Psoas muscle (tissue), 8 donors: ENCODE measurements around the gene GNB1L. TPM values are rescaled to one million over a fixed set of nuclear protein-coding genes. Genes with fewer than 3 reads are reported as not detected.

Experiments used
- ATAC-seq, 4 donors: fragments of 200-7000 bp; cut with Tn5 transposase; one replicate each; pipeline ENCODE4 v1.9.1; 2020; ENCODE audit warnings: moderate library complexity in 3 of 4, mild to moderate bottlenecking in 2 of 4
- DNase-seq, 2 donors: peaks; one replicate each; pipeline ENCODE4 v3.0.0-alpha.2; 2020
- H3K27ac ChIP-seq: fragments of 200-600 bp; one replicate; pipeline ENCODE4 v1.8.0; 2022
- H3K27me3 ChIP-seq, 3 donors: fragments of 200-600 bp in 1 of 3; one replicate each; pipeline versions ENCODE4 v1.6.1 to v1.8.0; 2013 to 2022; ENCODE audit warnings: low read length in 2 of 3, mild to moderate bottlenecking in 2 of 3, moderate library complexity in 1 of 3; ENCODE audit not compliant: insufficient read depth in 3 of 3
- H3K36me3 ChIP-seq, 2 donors: fragments of 200-600 bp in 1 of 2; one replicate each; pipeline versions ENCODE4 v1.6.1 to v1.8.0; 2013 to 2022; ENCODE audit warnings: low read depth in 1 of 2, mild to moderate bottlenecking in 1 of 2, moderate library complexity in 1 of 2; ENCODE audit not compliant: insufficient read depth in 1 of 2
- H3K4me1 ChIP-seq: fragments of 200-600 bp; one replicate; pipeline ENCODE4 v1.8.0; 2022
- H3K4me3 ChIP-seq: fragments of 200-600 bp; one replicate; pipeline ENCODE4 v1.8.0; 2022; ENCODE audit warnings: mild to moderate bottlenecking
- H3K9me3 ChIP-seq: fragments of 200-600 bp; one replicate; pipeline ENCODE4 v1.8.0; 2022
- WGBS, 3 donors: extraction: QIAGEN DNeasy Blood & Tissue Kit; methylation state at CpG; one replicate each; pipeline versions ENCODE4 v1.1.6 to v1.1.7; 2013; 5-methylcytosine and 5-hydroxymethylcytosine counted together
- intact Hi-C, 2 donors: fragments of 100-400 bp; cut with DNase I; formaldehyde crosslinking; loops; one replicate each; pipeline versions ENCODE4 v1.11.0 to v1.14.2; 2022
- polyA plus RNA-seq, 3 donors: library from polyadenylated mRNA; stranded (reverse); fragments of 200-250 nt; gene quantifications; one replicate each; pipeline ENCODE4 v1.2.3, GENCODE V29; 2013
- total RNA-seq, 4 donors: library from RNA; stranded (reverse); fragmentation: NEBNext Ultra II Directional in 2 of 4; extraction: Animal tissue kit (Norgen Biotek cat#: 25700) in 2 of 4; gene quantifications; one replicate each; pipeline versions ENCODE4 v1.2.1 to v1.2.4, GENCODE V29; 2021 to 2023
- TF ChIP-seq, protein P1 (sequence below): fragments of 200-600 bp; IDR thresholded peaks from one replicate; pipeline ENCODE4 v1.8.0; 2022; ENCODE audit warnings: antibody characterized with exemption
- donor health status: healthy with polysubstance abuse.
- donor health status: DM: no; HTN: no; CAD: no; lungs with moderate emphysema.
- donor health status: Bipolar disorder and iron deficiency.
- donor health status: healthy.
- donor health status: DM: yes; HTN: yes; CAD: no.
- donor health status: DM: no; HTN: no; CAD: no.
- donor health status: DM: no; HTN: no; CAD: no.
- donor health status: DM: yes; HTN: yes; CAD: no.

GNB1L gene
- total and polyA plus RNA-seq, 7 donors: 1.5 to 7.6 (median 3.3) TPM

DNA sequence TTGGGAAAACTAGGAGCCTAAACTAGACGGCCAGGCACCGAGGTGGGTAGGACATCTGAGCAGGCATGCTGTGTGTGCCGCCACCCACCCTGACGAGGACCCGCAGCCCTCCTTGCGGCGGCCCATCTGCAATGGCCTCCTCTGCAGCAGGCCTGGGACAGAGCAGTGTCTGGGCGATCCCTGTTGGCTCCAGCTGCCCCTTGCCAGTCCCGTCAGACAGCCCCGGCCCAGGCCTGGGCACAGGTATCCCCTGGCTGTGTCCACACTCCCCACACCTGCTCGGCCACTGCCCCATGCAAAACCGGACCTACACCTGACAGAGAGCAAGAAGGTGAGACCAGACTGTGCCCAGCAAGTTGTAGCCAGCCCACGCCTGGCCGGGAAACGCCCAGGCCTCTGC is 38.7 kb upstream of the GNB1L start:
- H3K4me1 ChIP-seq: peaks cover 10% of the 10 kb centered on the region
- no peak for ATAC-seq
- no peaks in the 10 kb centered on the region for H3K9me3 ChIP-seq
- no peaks in the 10 kb centered on the region for H3K27me3 ChIP-seq
- TF ChIP-seq, protein P1, sequence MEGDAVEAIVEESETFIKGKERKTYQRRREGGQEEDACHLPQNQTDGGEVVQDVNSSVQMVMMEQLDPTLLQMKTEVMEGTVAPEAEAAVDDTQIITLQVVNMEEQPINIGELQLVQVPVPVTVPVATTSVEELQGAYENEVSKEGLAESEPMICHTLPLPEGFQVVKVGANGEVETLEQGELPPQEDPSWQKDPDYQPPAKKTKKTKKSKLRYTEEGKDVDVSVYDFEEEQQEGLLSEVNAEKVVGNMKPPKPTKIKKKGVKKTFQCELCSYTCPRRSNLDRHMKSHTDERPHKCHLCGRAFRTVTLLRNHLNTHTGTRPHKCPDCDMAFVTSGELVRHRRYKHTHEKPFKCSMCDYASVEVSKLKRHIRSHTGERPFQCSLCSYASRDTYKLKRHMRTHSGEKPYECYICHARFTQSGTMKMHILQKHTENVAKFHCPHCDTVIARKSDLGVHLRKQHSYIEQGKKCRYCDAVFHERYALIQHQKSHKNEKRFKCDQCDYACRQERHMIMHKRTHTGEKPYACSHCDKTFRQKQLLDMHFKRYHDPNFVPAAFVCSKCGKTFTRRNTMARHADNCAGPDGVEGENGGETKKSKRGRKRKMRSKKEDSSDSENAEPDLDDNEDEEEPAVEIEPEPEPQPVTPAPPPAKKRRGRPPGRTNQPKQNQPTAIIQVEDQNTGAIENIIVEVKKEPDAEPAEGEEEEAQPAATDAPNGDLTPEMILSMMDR: no peak
- no peak overlapping the region for H3K27ac ChIP-seq
- no peak for DNase-seq
- peaks cover 5 to 59% of the 10 kb centered on the region in 2 donors for H3K36me3 ChIP-seq
- 90 to 93% (median 90%) methylated on average over 15 of the region's 15 CpGs for WGBS, 3 donors
- intact Hi-C loops: no loop called here
- no peak overlapping the region for H3K4me3 ChIP-seq

DNA sequence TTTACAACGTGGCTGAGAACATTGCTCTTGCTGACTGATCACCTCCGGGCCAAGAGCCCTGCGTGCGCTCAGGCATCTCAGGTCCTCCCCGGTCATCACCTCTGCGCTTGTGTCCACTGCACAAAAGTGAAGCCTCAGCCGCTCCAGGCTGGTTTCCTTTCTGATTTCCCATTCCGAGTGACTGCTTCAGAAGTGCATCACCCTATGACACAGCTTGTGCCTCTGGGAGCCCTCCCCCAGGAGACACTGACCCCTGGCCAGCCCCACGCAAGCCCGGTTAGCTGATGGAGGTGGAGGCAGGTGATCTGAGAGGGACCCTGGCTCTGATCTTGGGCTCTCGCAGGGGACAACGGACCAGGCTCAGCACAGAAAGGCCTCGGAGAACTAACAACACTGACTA is 38.3 kb upstream of the GNB1L start:
- no peak for ATAC-seq
- peaks cover 10% of the 10 kb centered on the region for H3K4me1 ChIP-seq
- TF ChIP-seq, protein P1: no peak

GRCh38 chr22:19892257-19892879 is 37.7 kb upstream of the GNB1L start:
- TF ChIP-seq, protein P1: no peak
- peaks cover 10% of the 10 kb centered on the region for H3K4me1 ChIP-seq
- H3K27ac ChIP-seq: no peak overlapping the region
- 71 to 72% (median 72%) methylated on average over 24 of the region's 24 CpGs for WGBS, 3 donors
- H3K9me3 ChIP-seq: no peaks in the 10 kb centered on the region
- intact Hi-C loops: no loop called here
- H3K4me3 ChIP-seq: no peak overlapping the region
- no peaks in the 10 kb centered on the region for H3K27me3 ChIP-seq
- H3K36me3 ChIP-seq: peaks cover 5 to 51% of the 10 kb centered on the region in 2 donors
- ATAC-seq (no peak), DNase-seq (no peak)

More for the DNA sequence above, 38.3 kb upstream of the GNB1L start:
- peaks cover 5 to 56% of the 10 kb centered on the region in 2 donors for H3K36me3 ChIP-seq
- no peak for DNase-seq
- intact Hi-C loops: no loop called here
- H3K9me3 ChIP-seq: no peaks in the 10 kb centered on the region
- no peaks in the 10 kb centered on the region for H3K27me3 ChIP-seq
- no peak overlapping the region for H3K27ac ChIP-seq
- H3K4me3 ChIP-seq: no peak overlapping the region
- 90 to 94% (median 93%) methylated on average over 13 of the region's 13 CpGs for WGBS, 3 donors

DNA sequence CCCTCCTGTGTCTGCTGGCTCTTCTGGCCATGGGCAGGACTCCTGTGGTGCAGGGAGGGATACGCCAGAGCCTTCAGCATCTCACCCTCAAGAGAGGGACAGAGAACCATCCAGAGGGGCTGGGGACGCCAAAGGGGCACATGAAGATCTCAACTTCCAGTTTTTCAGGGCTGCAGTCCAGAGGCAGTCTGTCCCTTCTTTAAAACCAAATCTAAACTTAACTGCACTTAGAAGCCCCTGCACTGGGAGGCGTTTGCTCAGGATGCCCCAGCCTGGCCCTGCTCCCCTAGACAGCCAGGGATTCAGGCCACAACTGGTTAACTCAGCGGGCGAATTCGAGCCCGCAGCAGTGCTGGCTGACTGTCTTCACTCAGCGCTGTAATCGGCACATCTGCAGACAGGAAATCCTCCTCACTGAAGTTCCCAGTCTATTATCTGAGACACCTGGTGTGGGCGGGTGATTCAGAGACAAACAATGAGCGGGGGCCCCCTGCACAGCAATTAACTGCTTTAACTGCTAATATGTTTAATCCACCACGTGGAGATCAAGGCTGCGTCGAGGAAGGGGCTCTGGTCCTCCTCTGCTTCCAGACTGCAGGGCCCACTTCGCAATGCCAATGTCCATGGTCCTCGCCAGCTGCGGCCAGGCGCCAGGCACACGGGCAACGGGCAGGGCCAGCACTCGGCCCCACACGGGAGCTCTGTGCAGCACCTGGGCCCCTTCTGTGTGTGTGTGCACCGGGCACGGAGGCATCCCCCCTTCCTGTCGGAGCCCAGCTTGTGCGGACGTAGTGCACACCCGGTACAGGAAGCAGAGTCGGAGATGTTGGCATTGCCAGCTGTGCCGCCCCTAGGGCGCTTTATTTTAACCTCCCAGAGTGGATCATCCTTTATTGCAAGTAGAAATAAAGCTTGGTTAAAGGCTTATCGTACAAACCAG is 36.9 kb upstream of the GNB1L start:
- peaks cover 5 to 44% of the 10 kb centered on the region in 2 donors for H3K36me3 ChIP-seq
- peaks cover 12% of the 10 kb centered on the region for H3K4me1 ChIP-seq
- ATAC-seq (no peak), DNase-seq (no peak)
- TF ChIP-seq, protein P1: no peak
- H3K4me3 ChIP-seq: no peak overlapping the region
- intact Hi-C loops: no loop called here
- H3K9me3 ChIP-seq: no peaks in the 10 kb centered on the region
- no peak overlapping the region for H3K27ac ChIP-seq
- 50 to 54% (median 52%) methylated on average over 32 of the region's 32 CpGs for WGBS, 3 donors
- no peaks in the 10 kb centered on the region for H3K27me3 ChIP-seq
